Natural killer cell (primary cell): Measurements from ENCODE around the gene HOOK1. TPM values are rescaled to one million over a fixed set of nuclear protein-coding genes. Genes with fewer than 3 reads are reported as not detected.

Experiments used
- ATAC-seq, 3 donors: fragments of 150-1000 bp in 2 of 3; fragments of 200-7000 bp in 1 of 3; cut with Tn5 transposase; 1 replicate in 1 of 3; 2 replicates in 2 of 3; pipeline ENCODE4 v1.10.0; 2021; ENCODE audit warnings: mild to moderate bottlenecking in 2 of 3, moderate library complexity in 2 of 3
- DNase-seq, 2 donors: peaks; one replicate each; pipeline versions ENCODE4 v3.0.0 to v3.0.0-alpha.2; 2013 to 2021; ENCODE audit warnings: mixed read lengths in 1 of 2
- H3K27ac ChIP-seq: one replicate; pipeline ENCODE4 v1.5.1; 2013; ENCODE audit warnings: mild to moderate bottlenecking, low read length
- H3K27me3 ChIP-seq: one replicate; pipeline ENCODE4 v1.6.1; 2013; ENCODE audit warnings: low read length; ENCODE audit not compliant: control insufficient read depth, insufficient read depth
- H3K36me3 ChIP-seq: one replicate; pipeline ENCODE4 v1.6.1; 2013; ENCODE audit warnings: low read length; ENCODE audit not compliant: control insufficient read depth, insufficient read depth
- H3K4me1 ChIP-seq: one replicate; pipeline ENCODE4 v1.6.1; 2013; ENCODE audit warnings: low read length; ENCODE audit not compliant: control insufficient read depth, insufficient read depth
- H3K4me3 ChIP-seq: one replicate; pipeline ENCODE4 v1.5.1; 2013; ENCODE audit warnings: low read length
- H3K9me3 ChIP-seq: one replicate; pipeline ENCODE4 v1.6.1; 2013; ENCODE audit warnings: low read length; ENCODE audit not compliant: control insufficient read depth, insufficient read depth
- H3K27ac Mint-ChIP-seq, 2 donors: one replicate each; pipeline ENCODE4 v1.8.0; 2022; ENCODE audit warnings: mild to moderate bottlenecking in 2 of 2, mixed read lengths in 2 of 2, moderate library complexity in 1 of 2
- H3K27me3 Mint-ChIP-seq, 2 donors: one replicate each; pipeline ENCODE4 v1.8.0; 2022; ENCODE audit warnings: low read depth in 2 of 2, mixed read lengths in 2 of 2
- H3K36me3 Mint-ChIP-seq: one replicate; pipeline ENCODE4 v1.8.0; 2022; ENCODE audit warnings: mixed read lengths
- H3K4me1 Mint-ChIP-seq, 2 donors: one replicate each; pipeline ENCODE4 v1.8.0; 2022; ENCODE audit warnings: mixed read lengths in 2 of 2
- H3K4me3 Mint-ChIP-seq: one replicate; pipeline ENCODE4 v1.8.0; 2022; ENCODE audit warnings: mild to moderate bottlenecking, moderate library complexity, mixed read lengths
- H3K9me3 Mint-ChIP-seq, 2 donors: one replicate each; pipeline ENCODE4 v1.8.0; 2022; ENCODE audit warnings: mixed read lengths in 2 of 2
- intact Hi-C: fragments of 100-400 bp; cut with micrococcal nuclease; formaldehyde crosslinking; loops from one replicate; pipeline ENCODE4 v1.14.2; 2022
- total RNA-seq, 4 donors: library from RNA; stranded (reverse); fragments of 120-200 nt in 1 of 4; gene quantifications; one replicate each; pipeline versions ENCODE4 v1.2.3 to v1.2.4, GENCODE V29; 2013 to 2022
- TF ChIP-seq, protein P1 (sequence below): fragments of 200-600 bp; IDR thresholded peaks from one replicate; pipeline ENCODE4 v1.8.0; 2022; ENCODE audit warnings: antibody characterized with exemption

Gene HOOK1
- total RNA-seq, 3 donors from 2014 or later (not counting 1 experiment from before 2014, with no cell fraction given) = 2.6 to 3.9 (median 2.7) TPM

- peaks cover 15% of the 10 kb centered on the region for H3K36me3 Mint-ChIP-seq
These were observed 109.9 kb downstream of the HOOK1 start for GRCh38 chr1:59924653-59925052.

More at GRCh38 chr1:59924653-59925052, 109.9 kb downstream of the HOOK1 start:
- H3K27me3 Mint-ChIP-seq = peaks cover 39 to 49% of the 10 kb centered on the region in 2 donors
- Histone ChIP-seq H3K27ac (no peak overlapping the region), H3K36me3 (no peaks in the 10 kb centered on the region), H3K4me1 (peaks cover 11% of the 10 kb centered on the region), H3K27me3 (peaks cover 5% of the 10 kb centered on the region), H3K4me3 (no peak overlapping the region), H3K9me3 (no peaks in the 10 kb centered on the region)
- H3K9me3 Mint-ChIP-seq = peaks cover 0 to 5% of the 10 kb centered on the region in 2 donors
- no peak overlapping the region for H3K27ac Mint-ChIP-seq
- DNase-seq (no peak), ATAC-seq (no peak)
- TF ChIP-seq, protein P1, sequence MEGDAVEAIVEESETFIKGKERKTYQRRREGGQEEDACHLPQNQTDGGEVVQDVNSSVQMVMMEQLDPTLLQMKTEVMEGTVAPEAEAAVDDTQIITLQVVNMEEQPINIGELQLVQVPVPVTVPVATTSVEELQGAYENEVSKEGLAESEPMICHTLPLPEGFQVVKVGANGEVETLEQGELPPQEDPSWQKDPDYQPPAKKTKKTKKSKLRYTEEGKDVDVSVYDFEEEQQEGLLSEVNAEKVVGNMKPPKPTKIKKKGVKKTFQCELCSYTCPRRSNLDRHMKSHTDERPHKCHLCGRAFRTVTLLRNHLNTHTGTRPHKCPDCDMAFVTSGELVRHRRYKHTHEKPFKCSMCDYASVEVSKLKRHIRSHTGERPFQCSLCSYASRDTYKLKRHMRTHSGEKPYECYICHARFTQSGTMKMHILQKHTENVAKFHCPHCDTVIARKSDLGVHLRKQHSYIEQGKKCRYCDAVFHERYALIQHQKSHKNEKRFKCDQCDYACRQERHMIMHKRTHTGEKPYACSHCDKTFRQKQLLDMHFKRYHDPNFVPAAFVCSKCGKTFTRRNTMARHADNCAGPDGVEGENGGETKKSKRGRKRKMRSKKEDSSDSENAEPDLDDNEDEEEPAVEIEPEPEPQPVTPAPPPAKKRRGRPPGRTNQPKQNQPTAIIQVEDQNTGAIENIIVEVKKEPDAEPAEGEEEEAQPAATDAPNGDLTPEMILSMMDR = no peak
- peaks cover 16 to 17% of the 10 kb centered on the region in 2 donors for H3K4me1 Mint-ChIP-seq
- intact Hi-C loops = no loop called here
- H3K4me3 Mint-ChIP-seq = no peak overlapping the region

Other genes starting within 250 kb of the HOOK1 start
- gene CYP2J2, start 111.8 kb downstream of the HOOK1 start, total RNA-seq = under 1 TPM in 2 of 3 donors, not detected in 1; 0.20 to 0.21 TPM